IMR-90 (cell line): ENCODE results near the gene NISCH. TPM values are rescaled to one million over a fixed set of nuclear protein-coding genes. Genes with fewer than 3 reads are reported as not detected.

ENCODE experiments used
- ATAC-seq: fragments of 200-7000 bp; cut with Tn5 transposase; 2 replicates; pipeline ENCODE4 v1.9.1; 2020; ENCODE audit warnings: low read depth, mild to moderate bottlenecking, moderate library complexity
- BruUV-seq: library from RNA; stranded (reverse); fragments of 400-500 nt; replicated peaks from 2 replicates; lab custom pipeline; 2021; lab: Mats Ljungman, UMichigan
- CTCF ChIA-PET: fragments of 300-600 bp; formaldehyde crosslinking; extraction: SDS; loops from one replicate; lab custom pipeline; 2021; ENCODE audit warnings: antibody characterized with exemption; lab: Yijun Ruan, JAX
- POLR2A ChIA-PET: fragments of 300-600 bp; sonication (Branson Sonifier 250); formaldehyde crosslinking; loops from one replicate; lab custom pipeline; 2022; ENCODE audit warnings: antibody characterized with exemption; ENCODE audit not compliant: unreplicated experiment; lab: Charles Lee
- DNase-seq: peaks from one replicate; pipeline ENCODE4 v3.0.0; 2013
- H2AFZ ChIP-seq: replicated peaks from 2 replicates; pipeline ENCODE3; 2013; ENCODE audit warnings: low read length, mild to moderate bottlenecking; ENCODE audit not compliant: poor library complexity
- H2AK5ac ChIP-seq: 2 replicates; pipeline ENCODE4 v1.6.1; 2013; ENCODE audit warnings: low read depth, low read length, inconsistent platforms
- H2AK9ac ChIP-seq: replicated peaks from 2 replicates; pipeline ENCODE3; 2013; ENCODE audit warnings: mild to moderate bottlenecking, low read depth, low read length, moderate library complexity; ENCODE audit not compliant: poor library complexity
- H2BK120ac ChIP-seq: 2 replicates; pipeline ENCODE4 v1.6.1; 2013; ENCODE audit warnings: low read depth, low read length, inconsistent platforms
- H2BK15ac ChIP-seq: 3 replicates; pipeline ENCODE4 v1.6.1; 2013; ENCODE audit warnings: low read depth, low read length, inconsistent platforms
- H2BK20ac ChIP-seq: 2 replicates; pipeline ENCODE4 v1.6.1; 2013; ENCODE audit warnings: low read depth, mild to moderate bottlenecking, inconsistent platforms, low read length, moderate library complexity
- H2BK5ac ChIP-seq: 2 replicates; pipeline ENCODE4 v1.6.1; 2013; ENCODE audit warnings: mild to moderate bottlenecking, low read depth, low read length, inconsistent platforms; ENCODE audit not compliant: poor library complexity, severe bottlenecking
- H3K14ac ChIP-seq: replicated peaks from 2 replicates; pipeline ENCODE4 v1.6.1; 2013; ENCODE audit warnings: low read depth, low read length, inconsistent platforms
- H3K18ac ChIP-seq: 2 replicates; pipeline ENCODE4 v1.6.1; 2013; ENCODE audit warnings: low read depth, low read length, control low read depth
- H3K23ac ChIP-seq: 2 replicates; pipeline ENCODE4 v1.6.1; 2013; ENCODE audit warnings: low read depth, low read length, inconsistent platforms
- H3K27ac ChIP-seq: 2 replicates; pipeline ENCODE4 v1.5.1; 2013; ENCODE audit warnings: mild to moderate bottlenecking, control low read depth, low read length; ENCODE audit not compliant: insufficient read depth
- H3K27me3 ChIP-seq: 2 replicates; pipeline ENCODE4 v1.6.1; 2013; ENCODE audit warnings: low read length; ENCODE audit not compliant: control insufficient read depth, insufficient read depth
- H3K36me3 ChIP-seq: 2 replicates; pipeline ENCODE4 v1.6.1; 2013; ENCODE audit warnings: low read length, mixed read lengths; ENCODE audit not compliant: control insufficient read depth, insufficient read depth
- H3K4ac ChIP-seq: 2 replicates; pipeline ENCODE4 v1.6.1; 2013; ENCODE audit warnings: low read depth, low read length, inconsistent platforms
- H3K4me1 ChIP-seq: 2 replicates; pipeline ENCODE4 v1.6.1; 2013; ENCODE audit warnings: low read length, mixed read lengths; ENCODE audit not compliant: control insufficient read depth, insufficient read depth
- H3K4me2 ChIP-seq: 2 replicates; pipeline ENCODE4 v1.6.1; 2013; ENCODE audit warnings: low read depth, mild to moderate bottlenecking, control low read depth, low read length, moderate library complexity
- H3K4me3 ChIP-seq: 2 replicates; pipeline ENCODE4 v1.5.1; 2013; ENCODE audit warnings: low read depth, mild to moderate bottlenecking, control low read depth, low read length, moderate library complexity; ENCODE audit not compliant: insufficient read depth
- H3K56ac ChIP-seq: 2 replicates; pipeline ENCODE4 v1.6.1; 2013; ENCODE audit warnings: low read length, inconsistent platforms; ENCODE audit not compliant: insufficient read depth; ENCODE audit errors: extremely low read depth
- H3K79me1 ChIP-seq, 2 experiments: 2 replicates each; pipeline ENCODE4 v1.6.1; 2013; ENCODE audit warnings: low read length in 2 of 2, inconsistent platforms in 1 of 2, low read depth in 1 of 2
- H3K9ac ChIP-seq: 2 replicates; pipeline ENCODE4 v1.6.1; 2013; ENCODE audit warnings: low read depth, low read length, control low read depth
- H3K9me1 ChIP-seq: 2 replicates; pipeline ENCODE4 v1.6.1; 2013; ENCODE audit warnings: low read length, inconsistent platforms; ENCODE audit not compliant: insufficient read depth
- H3K9me3 ChIP-seq: 2 replicates; pipeline ENCODE4 v1.6.1; 2013; ENCODE audit warnings: low read length; ENCODE audit not compliant: control insufficient read depth, insufficient read depth
- H4K20me1 ChIP-seq: 2 replicates; pipeline ENCODE4 v1.6.1; 2013; ENCODE audit warnings: low read length, inconsistent platforms; ENCODE audit not compliant: insufficient read depth
- H4K5ac ChIP-seq: 2 replicates; pipeline ENCODE4 v1.6.1; 2013; ENCODE audit warnings: mild to moderate bottlenecking, low read depth, low read length, control low read depth
- H4K8ac ChIP-seq, 2 experiments: 2 replicates each; pipeline ENCODE4 v1.6.1; 2013; ENCODE audit warnings: low read depth in 2 of 2, low read length in 2 of 2, control low read depth in 1 of 2, inconsistent platforms in 1 of 2
- H4K91ac ChIP-seq: 2 replicates; pipeline ENCODE4 v1.6.1; 2013; ENCODE audit warnings: low read depth, low read length, inconsistent platforms; ENCODE audit not compliant: insufficient read depth
- BHLHE40 ChIP-seq: fragments of 150-350 bp; IDR thresholded peaks from 2 replicates; pipeline ENCODE4 v1.6.1; 2016; ENCODE audit warnings: mild to moderate bottlenecking, low read depth, low read length
- CEBPB ChIP-seq: IDR thresholded peaks from 2 replicates; pipeline ENCODE4 v1.6.1; 2012; ENCODE audit warnings: low read depth, low read length, improper control_type of control experiment
- CHD1 ChIP-seq: IDR thresholded peaks from 2 replicates; pipeline ENCODE4 v1.6.1; 2012; ENCODE audit warnings: low read depth, low read length, improper control_type of control experiment
- CTCF ChIP-seq: conservative IDR thresholded peaks from 2 replicates; pipeline ENCODE4 v1.5.1; 2012; ENCODE audit warnings: mild to moderate bottlenecking, low read depth, low read length, improper control_type of control experiment
- ELK1 ChIP-seq: fragments of 150-350 bp; IDR thresholded peaks from 2 replicates; pipeline ENCODE4 v1.6.1; 2016; ENCODE audit warnings: low read depth, mild to moderate bottlenecking, low read length, moderate library complexity, borderline replicate concordance
- FOS ChIP-seq: fragments of 150-350 bp; IDR thresholded peaks from 2 replicates; pipeline ENCODE4 v1.6.1; 2016; ENCODE audit warnings: low read depth, low read length
- MAFK ChIP-seq: IDR thresholded peaks from 2 replicates; pipeline ENCODE4 v1.6.1; 2012; ENCODE audit warnings: low read depth, low read length, improper control_type of control experiment
- MAZ ChIP-seq: IDR thresholded peaks from 2 replicates; pipeline ENCODE4 v1.6.1; 2012; ENCODE audit warnings: low read depth, mild to moderate bottlenecking, low read length, improper control_type of control experiment, moderate library complexity, borderline replicate concordance
- MXI1 ChIP-seq: IDR thresholded peaks from 2 replicates; pipeline ENCODE4 v1.6.1; 2012; ENCODE audit warnings: low read depth, mild to moderate bottlenecking, low read length, moderate library complexity, borderline replicate concordance
- NFE2L2 ChIP-seq: fragments of 150-350 bp; IDR thresholded peaks from 2 replicates; pipeline ENCODE4 v1.6.1; 2016; ENCODE audit warnings: low read depth, mild to moderate bottlenecking, low read length
- POLR2A ChIP-seq: IDR thresholded peaks from 2 replicates; pipeline ENCODE4 v1.6.1; 2012; ENCODE audit warnings: mild to moderate bottlenecking, low read depth, low read length
- RAD21 ChIP-seq: IDR thresholded peaks from 2 replicates; pipeline ENCODE4 v1.6.1; 2012; ENCODE audit warnings: low read length, improper control_type of control experiment
- RCOR1 ChIP-seq: IDR thresholded peaks from 2 replicates; pipeline ENCODE4 v1.6.1; 2012; ENCODE audit warnings: mild to moderate bottlenecking, low read length, improper control_type of control experiment; ENCODE audit not compliant: insufficient replicate concordance
- RFX5 ChIP-seq: IDR thresholded peaks from 2 replicates; pipeline ENCODE4 v1.8.0; 2012; ENCODE audit warnings: low read depth, mild to moderate bottlenecking, low read length, moderate library complexity
- SMC3 ChIP-seq: fragments of 150-350 bp; IDR thresholded peaks from 2 replicates; pipeline ENCODE4 v1.6.1; 2016; ENCODE audit warnings: low read depth, mild to moderate bottlenecking, antibody characterized with exemption, low read length, moderate library complexity
- USF2 ChIP-seq: fragments of 150-350 bp; IDR thresholded peaks from 2 replicates; pipeline ENCODE4 v1.6.1; 2017; ENCODE audit warnings: mild to moderate bottlenecking, antibody characterized with exemption, low read length, low read depth
- WGBS, 2 experiments: methylation state at CpG; one replicate each; pipeline versions ENCODE4 v1.1.5 to v1.1.7; 2013; ENCODE audit warnings: missing lambda C conversion rate in 2 of 2; ENCODE audit not compliant: insufficient read length in 1 of 2; ENCODE audit errors: extremely low coverage in 2 of 2; 5-methylcytosine and 5-hydroxymethylcytosine counted together
- dilution Hi-C: fragments of 300-500 bp; cut with HindIII; formaldehyde crosslinking; loops from one replicate; pipeline ENCODE4 v1.14.3; 2018; ENCODE audit warnings: low sequenced_read_pairs; ENCODE audit not compliant: unreplicated experiment
- in situ Hi-C: fragments of 300-500 bp; cut with MboI; formaldehyde crosslinking; loops from 3 replicates; pipeline ENCODE4 v1.14.3; 2019; ENCODE audit warnings: low sequenced_read_pairs, inconsistent platforms, mixed read lengths
- intact Hi-C: fragments of 100-400 bp; cut with micrococcal nuclease; formaldehyde crosslinking; loops from 2 replicates; pipeline ENCODE4 v1.10.0; 2022
- polyA plus RNA-seq, 3 experiments: library from polyadenylated mRNA; depleted of rRNA; stranded (reverse); fragments of >200 nt; gene quantifications; 2 replicates each; pipeline ENCODE4 v1.2.3, GENCODE V29; 2012; ENCODE audit warnings: low replicate concordance in 1 of 3
- total RNA-seq: library from RNA; depleted of rRNA; stranded (reverse); fragments of >200 nt; gene quantifications from 2 replicates; pipeline ENCODE4 v1.2.3, GENCODE V29; 2012

Gene NISCH
- total and polyA plus RNA-seq, 2 of the 4 experiments (the other 2 are of a cell fraction), result 36.9 to 86.0 TPM

- Histone ChIP-seq H3K4me2 (no peak overlapping the region), H3K79me1 (no peaks in the 10 kb centered on the region), H3K27ac (no peak overlapping the region), H2AFZ (no peak overlapping the region), H3K14ac (no peak overlapping the region), H3K56ac (no peak overlapping the region), H3K27me3 (peaks cover 22% of the 10 kb centered on the region), H3K4me3 (no peak overlapping the region), H3K9me1 (no peaks in the 10 kb centered on the region), H2AK9ac (no peak overlapping the region), H4K5ac (no peak overlapping the region), H3K36me3 (no peaks in the 10 kb centered on the region), H2BK15ac (no peak overlapping the region), H4K91ac (no peak overlapping the region), H3K9ac (no peak overlapping the region), H3K18ac (no peak overlapping the region), H2AK5ac (no peak overlapping the region), H3K4me1 (peaks cover 12% of the 10 kb centered on the region; the same call in 1 of the 2 replicates), H2BK20ac (no peak overlapping the region), H2BK120ac (no peak overlapping the region), H4K20me1 (no peaks in the 10 kb centered on the region), H2BK5ac (no peak overlapping the region), H4K8ac (no peak overlapping the region), H3K9me3 (no peaks in the 10 kb centered on the region), H3K23ac (no peak overlapping the region), H3K4ac (no peak overlapping the region)
- dilution Hi-C loops (no loop called here), intact Hi-C loops (no loop called here), in situ Hi-C loops (no loop called here)
- ATAC-seq (no peak), DNase-seq (no peak)
- TF ChIP-seq CEBPB, result no peak
- no peak for TF ChIP-seq SMC3
- TF ChIP-seq ELK1, result no peak
- TF ChIP-seq USF2, result no peak
- TF ChIP-seq FOS, result no peak
- no peak for TF ChIP-seq MAFK
- no peak for TF ChIP-seq POLR2A
- no peak for TF ChIP-seq MXI1
- no peak for TF ChIP-seq RCOR1
- no peak for TF ChIP-seq MAZ
- no peak for TF ChIP-seq RAD21
- TF ChIP-seq RFX5, result no peak
- TF ChIP-seq CTCF, result no peak
- no peak for TF ChIP-seq BHLHE40
- no peak for TF ChIP-seq NFE2L2
- TF ChIP-seq CHD1, result no peak
- CTCF ChIA-PET, result interaction anchor here (1.3 kb wide), 1 partner anchor 13 kb away, joined by 6 read pairs; no protein-coding TSS in a partner anchor
- no CpG with 5 or more reads among the region's 10 CpGs for WGBS, 2 experiments
- POLR2A ChIA-PET, result no interaction called here
- BruUV-seq, result no TSS peak
Observed at GRCh38 chr3:52433328-52433995, 21.9 kb upstream of the NISCH start.
